GM19240 (cell line): Measurements from ENCODE around the gene LDLRAD4.

Experiments used
- DNase-seq: peaks from one replicate; pipeline ENCODE4 v3.0.0; 2011; ENCODE audit warnings: low spot score; ENCODE audit not compliant: insufficient read length

The LDLRAD4 gene

DNA sequence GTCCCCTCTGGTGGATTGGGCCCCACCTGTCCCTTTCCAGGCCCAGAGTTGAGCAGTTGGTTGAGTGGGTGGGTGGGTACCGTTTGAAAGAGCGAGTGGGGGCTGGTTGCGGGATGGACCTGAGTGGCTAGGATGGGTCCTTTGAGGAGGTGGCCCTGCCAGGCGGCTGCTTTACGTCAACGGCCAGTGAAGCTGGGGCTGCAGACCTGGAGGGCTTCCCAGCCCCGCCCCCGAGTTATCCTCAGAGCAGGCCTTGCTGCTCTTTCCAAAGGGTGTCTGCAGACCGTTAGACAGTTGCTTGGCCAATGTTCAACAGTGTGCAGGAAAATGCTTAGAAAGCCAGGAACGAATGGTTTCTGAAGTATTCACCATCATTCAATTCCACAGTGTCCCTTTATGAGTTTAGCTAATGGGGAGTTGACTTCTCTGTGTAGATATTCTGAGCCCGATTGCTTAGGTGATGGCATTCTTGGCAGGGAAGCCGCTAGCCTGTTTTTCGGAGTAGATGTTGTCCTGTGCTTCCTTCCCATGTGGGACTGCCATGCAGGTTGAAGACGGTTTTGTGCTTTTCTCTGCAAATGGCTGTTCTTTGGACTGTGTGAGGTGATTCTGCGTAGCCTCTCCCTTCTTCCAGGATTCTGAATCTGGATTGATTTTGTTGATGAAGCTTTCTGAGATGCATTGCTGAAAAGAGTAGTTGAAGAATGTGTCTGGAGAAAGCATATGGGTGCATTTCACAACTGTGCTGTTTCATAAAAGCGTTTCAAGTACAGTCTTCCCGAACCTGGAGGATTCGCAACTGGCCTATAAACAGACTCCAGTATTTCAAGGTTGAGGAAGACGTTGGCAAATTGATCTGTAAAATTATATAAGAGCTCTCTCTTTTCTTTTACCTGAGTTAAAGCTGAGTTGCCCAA lies 45.8 kb downstream of the LDLRAD4 start:
- DNase-seq = no peak

DNA sequence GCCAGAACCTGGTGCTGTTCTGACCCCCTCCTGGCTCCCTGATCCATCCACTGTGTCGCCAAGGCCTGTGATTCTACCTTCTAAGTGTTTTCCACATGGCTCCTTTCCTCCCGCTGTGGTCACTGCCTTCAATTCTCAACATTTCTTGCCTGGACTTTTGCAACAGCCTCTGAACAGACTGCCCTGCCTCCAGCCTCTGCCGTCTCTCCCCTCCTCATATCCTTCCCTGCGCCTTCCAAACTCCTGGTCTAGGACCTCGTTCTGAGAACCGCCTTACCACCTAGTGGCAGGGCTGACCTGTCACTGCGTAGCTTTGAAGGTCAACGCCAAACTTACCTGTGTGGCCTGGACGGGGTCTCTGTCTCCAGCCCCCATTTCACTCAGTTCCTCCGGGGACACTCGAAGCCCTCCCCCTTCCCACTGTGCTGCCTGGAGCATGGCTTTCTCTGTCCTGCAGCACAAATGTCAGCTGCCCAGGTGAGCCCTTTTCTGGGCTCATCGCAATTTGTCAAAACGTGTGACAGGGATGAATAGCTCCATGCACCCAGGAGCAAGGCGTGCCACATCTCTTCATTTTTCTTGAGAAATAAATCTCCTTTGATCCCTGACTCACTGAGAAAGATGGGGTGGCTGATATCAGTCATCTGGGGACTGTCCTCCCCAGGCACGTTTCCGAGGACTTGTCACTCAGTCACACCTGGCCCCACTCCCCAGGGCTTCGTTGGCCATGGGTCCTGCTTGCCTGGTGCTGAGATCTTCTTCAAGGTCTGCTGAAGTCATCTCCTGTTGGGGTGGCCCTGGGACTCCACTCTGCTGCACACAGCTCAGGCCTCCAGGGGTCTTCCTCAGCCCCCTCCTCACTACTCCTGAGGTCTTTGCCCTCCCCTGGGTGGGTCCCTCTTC lies 46.7 kb downstream of the LDLRAD4 start:
- DNase-seq = no peak

DNA sequence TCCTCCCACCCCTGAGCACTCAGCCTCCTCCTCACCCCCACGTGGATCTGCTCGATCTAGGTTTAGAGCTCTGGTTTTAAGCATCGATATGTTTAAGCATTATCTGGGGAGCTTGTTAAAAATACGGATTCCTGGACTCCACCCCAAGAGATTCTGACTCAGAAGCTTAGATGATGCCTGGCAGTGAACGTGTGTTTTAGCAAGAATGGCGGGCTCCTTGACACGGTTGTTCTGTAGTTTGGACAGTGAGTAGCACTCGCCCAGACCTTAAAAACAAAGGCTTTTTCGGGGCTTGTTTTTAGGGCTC lies 47.3 kb downstream of the LDLRAD4 start:
- DNase-seq = no peak

DNA sequence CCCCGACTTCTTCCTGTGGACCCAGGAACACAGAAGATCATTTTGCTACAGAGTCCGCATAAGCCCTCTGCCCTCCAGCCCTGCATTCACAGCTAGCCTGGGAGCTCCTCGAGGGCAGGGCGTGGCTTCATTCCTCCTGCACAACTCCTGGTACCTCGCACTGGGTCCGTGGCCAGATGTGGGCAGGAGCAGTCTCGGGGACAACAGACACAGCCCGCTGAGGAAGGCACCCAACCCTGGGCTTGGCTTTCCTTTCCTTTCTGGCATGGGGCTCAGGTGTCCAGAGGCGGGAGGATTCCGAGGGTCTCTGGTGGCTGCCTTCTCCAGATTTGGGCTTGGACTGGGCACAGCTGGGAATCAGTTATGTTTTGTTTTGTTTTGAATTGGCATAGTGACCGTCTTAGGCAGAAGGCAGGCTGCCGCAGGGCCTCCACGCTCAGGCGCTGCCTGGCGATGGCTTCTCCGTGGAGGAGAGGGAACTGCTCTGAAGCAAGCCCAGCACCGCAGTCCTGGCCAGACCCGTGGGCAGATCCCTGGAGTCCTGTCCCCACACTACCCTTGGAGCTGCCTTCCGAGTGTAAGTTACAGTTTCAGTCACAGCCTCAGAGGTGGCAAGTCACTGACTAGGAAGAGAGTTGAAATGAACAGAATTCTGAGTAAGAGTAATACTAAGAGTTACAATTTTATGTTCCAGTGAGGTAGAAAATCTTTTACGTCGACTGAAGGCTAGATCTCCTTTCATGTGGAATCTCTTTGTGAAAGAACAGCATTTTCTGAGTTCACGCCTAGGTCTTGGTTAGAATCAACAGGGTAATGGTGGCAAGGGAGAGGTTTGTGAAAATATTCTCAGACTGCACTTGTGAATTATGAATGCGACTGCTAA lies 47.9 kb downstream of the LDLRAD4 start:
- no peak for DNase-seq

DNA sequence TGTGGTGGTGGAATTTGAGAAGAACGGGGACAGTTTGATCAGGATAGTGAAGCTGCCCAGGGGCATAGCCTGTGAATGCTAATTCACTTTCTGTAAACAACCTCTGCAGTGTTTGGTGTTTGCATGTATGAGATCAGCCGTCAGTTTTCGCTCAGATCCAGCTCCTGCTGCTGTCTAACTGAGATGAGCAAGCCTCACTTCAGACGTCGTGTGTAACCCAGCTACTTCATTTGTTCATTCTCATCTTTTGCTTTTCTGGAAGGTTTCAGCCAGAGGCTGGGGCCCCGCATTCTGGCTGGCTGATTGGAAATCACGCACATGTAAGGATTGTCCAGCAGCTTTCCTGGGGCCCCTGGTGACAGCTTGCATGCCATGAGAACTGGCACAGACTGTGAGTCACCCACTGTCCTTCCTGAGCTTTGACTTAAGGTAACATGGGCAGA lies 48.9 kb downstream of the LDLRAD4 start:
- no peak for DNase-seq

DNA sequence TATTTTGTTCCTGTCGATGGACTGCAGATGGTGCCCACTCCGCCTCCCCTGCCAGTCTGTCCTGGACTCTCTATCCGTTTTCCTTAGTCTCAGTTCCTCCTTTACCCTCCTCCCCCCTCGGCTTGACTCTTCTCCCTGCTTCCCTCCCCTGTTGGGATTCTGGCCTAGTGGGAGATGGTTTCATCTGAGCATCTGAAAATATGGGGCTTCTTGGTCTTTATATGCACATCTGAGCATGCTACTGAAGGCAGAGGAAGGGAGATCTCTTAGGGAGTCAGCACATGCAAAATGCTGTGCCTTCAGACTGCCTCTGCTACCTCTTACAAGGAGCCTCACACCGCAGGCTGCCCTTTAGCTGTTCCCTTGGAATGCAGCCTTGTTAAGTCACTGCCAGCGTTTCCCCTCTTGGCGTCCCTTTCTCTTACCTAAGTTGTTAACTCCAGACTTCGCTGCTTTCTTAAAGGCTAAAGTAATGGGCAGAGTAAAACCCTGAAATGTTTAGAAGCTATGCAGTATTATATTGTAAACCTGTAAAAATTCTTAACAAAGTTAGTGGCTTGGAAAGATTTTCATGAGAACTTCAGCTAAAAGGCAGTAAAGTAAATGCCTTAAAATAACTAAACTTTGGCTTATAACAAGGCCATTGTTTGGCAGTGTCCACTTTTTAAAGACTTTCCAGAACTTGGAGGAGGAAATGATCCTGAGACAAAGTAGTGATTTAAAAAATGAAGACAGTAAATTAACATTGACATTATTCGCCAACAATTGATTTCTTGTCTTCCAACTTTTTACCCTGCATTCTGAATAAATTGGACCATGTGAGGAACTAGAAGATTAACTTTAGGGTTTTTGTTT lies 49.8 kb downstream of the LDLRAD4 start:
- no peak for DNase-seq

DNA sequence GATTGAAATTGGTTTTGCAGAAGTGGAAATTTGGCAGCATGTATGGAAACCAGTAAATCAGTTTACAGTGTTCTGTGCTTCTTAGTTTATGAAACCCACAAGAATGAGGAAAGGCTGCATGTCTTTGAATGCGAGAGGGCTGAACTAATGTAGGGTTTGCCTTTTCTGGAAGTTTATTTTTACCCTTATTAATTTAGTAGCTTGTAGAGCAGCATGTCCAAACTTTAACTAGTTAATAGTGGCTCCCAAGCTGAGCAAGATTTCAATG lies 50.4 kb downstream of the LDLRAD4 start:
- DNase-seq = no peak

DNA sequence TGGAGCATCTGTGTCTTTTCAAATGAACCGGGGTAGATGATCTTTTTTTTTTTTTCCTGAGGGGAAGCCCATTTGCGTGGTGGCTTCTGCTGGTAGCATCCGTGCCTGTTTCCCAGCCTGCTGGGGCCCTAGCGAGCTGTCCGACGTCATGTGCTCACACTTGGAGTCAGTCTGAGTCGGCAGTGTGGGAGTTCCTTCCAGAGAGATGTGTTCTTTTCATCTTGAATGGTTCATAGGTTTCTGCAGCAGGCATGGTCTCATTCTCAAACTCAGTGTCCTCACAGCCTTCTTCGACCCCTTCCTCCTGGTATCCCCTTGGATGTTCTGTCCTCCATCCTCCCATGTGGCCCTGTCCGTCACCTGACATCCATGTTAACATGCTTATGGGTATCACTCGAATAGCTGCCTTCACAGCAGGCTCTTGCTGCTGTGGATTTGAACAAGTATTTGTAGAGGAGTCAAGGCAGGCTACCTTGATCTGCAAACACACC lies 51.0 kb downstream of the LDLRAD4 start:
- DNase-seq = no peak

DNA sequence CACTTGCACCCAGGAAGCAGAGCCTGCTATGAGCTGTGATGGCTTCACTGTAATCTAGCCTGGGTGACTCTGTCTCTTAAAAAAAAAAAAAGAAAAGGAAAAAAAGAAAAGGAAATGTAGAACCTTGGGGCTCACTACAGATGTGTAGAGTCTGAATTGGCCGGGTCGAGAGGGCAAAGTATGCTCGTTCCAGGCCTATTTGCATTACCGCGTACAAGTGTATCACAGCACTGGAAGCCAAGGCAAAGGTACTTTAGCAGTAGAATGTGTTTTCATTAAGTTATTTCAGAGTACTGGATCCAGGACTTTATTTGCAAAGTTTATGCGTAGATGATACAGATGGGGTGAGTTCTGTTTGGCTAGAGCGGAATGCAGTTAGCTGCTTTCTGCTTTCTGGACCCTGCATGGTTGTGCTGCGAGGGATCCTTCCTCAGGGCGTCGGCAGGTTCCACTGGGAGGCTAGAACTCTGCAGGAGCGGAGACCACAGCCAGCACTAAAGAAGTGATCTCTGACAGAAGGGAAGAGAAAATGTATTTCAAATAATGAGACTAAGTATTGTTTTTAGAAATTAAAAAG lies 51.8 kb downstream of the LDLRAD4 start:
- DNase-seq = no peak

DNA sequence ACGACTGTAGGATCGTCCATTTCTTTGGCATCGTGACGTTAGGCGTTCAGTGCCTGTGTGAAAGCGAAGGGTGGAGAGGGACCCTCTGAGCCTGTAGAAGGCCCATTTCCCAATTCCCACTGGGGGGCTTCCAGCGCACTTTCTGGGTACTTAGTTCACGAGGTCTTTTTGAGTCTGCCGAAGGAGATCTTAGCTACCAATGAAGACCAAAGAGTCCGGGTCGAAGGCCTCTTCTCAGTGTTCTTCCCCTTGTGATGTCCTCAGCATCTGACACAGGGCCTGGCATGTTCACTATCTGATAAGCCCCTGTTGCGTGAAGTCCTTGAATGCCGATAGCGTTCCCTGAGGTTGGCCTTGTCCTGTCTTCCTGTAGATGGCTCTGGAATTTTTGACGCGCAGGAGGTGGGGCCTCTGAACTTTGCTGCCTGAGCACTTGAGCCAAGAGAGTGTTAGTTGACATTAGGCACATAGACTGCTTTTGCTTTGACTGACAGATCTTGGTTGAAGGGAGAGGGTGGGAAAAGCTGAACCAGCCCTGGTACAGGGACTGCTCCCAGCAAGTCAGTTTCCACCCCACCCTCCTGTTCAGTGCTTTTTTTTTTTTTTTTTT lies 52.8 kb downstream of the LDLRAD4 start:
- DNase-seq = no peak

DNA sequence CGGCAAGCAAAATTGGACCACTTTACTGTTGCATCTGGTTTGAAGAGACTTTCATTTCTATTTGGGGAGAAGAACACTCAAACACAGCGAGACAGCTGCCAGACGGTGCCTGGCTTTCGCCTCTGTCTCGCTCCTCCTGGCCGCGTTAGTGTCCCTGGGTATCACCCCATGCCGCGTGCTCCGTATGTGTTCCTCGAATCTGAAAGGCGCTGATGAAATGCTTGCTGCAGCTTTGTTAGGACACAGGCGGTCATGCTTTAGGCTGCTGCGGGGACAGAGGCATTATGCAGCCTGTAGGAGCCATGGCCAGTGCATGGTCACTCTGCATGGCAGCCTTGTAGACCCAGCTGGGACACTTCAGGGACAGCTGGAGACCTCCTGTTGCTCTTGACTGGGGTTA lies 53.9 kb downstream of the LDLRAD4 start:
- no peak for DNase-seq

DNA sequence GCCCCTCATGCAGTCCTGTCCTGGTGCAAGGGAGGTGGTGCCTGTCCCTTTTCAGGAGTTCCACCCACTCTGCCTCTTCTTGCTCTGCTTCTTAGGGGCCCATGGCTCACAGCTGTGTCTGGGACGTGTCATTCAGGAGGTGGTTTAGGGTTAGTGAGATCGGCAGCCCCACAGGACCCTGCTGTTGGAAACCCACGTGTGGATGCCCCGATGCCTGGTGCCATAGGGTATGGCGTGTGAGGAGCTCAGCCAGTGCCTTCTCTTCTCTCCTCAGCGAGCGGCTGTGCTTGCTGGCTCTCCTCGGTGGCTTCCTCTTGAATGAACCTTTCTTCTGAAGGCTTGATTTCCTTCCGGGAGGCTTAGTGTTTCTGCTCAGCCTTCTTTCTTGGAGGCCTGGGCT lies 55.2 kb downstream of the LDLRAD4 start:
- no peak for DNase-seq

DNA sequence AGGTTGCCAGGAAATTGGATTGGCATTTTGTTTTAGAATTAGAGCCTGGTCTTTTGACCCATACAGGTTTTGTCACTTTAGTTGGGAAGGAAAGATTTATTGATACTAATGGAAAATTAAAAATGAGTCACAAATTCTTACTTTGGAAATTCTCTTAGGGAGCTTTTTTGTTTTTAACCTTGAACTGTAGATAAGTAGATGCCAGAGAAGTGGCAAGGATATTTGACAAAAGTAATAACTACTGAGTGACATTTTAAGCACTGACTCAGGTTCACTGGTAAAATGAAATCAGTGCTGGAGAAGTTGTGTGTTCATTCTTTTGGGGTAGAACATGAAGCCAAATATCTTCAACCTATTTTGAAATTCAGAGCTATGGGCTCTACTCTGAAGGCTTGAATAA lies 56.5 kb downstream of the LDLRAD4 start:
- DNase-seq = no peak

DNA sequence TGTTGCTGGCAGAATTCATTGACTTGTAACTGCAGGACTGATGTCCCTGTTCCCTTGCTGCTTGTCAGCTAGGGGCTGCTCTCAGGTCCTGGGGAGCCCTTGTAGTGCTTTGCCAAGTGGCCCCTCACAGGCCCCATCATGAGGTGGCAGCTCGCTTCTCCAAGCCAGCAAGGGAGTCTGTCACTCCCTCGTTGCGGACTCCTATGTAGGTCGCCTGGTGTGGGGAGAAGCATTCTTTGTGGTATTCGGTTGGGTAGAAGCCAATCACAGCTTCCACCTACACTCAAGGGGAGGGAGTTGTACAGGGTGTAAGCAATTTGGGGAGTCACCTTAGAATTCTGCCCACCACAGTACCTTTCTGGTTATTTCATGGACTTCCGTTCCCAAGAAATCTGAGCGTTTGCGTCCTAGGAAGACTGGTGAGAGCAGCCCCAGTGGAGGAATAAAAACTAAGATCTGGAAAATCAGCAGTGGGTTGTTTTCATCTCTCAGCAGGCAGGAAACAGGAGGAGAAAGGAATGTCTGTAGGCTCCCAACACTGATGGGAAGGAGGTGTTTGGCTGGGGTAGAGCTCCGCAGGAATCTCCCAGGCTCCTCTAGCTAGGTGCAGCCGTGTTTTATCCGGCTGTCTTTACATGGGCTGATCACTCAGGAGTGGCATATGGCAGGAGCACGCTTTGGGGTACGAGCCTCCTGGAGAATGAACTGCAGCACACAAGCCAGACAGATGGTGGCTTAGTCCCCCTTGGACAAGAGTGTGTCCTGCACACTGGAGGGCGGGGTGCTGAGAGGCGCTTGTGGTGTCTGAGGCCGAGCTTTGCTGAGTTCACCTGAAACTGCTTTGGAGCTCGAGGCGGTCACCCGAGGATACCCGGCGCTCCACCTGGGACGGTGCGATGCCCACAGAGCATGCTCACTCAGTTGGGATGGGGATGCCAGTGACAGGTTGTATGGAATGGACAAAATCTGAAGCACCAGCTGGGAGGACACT lies 58.3 kb downstream of the LDLRAD4 start:
- DNase-seq = no peak

DNA sequence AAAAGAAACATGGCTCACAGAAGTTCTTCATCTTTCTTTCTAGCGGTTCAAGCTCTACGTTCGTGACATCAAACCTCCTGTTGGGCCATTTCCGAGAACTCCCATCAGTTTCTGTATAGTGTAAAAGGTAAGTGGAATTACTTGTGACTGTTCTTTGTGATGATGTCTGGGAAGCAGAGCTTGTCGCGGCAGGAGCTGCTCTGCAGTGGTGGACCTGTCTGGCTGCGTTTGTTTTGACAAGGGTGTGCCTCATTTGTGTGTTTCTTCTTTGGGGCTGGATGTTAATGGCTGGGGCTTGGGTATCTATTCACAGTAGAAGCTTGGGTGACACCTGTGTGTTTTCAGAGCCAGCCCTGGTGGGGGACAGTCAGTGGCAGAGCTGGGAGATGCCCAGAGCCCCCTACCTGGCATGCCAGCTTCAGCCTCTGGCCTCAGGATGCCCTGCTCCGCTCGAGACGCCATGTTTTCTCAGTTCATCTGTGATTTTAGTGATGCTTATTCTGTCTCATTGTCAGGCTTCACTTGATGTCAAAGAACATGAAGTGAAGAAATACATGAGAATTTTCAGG lies 59.6 kb downstream of the LDLRAD4 start:
- DNase-seq = no peak

DNA sequence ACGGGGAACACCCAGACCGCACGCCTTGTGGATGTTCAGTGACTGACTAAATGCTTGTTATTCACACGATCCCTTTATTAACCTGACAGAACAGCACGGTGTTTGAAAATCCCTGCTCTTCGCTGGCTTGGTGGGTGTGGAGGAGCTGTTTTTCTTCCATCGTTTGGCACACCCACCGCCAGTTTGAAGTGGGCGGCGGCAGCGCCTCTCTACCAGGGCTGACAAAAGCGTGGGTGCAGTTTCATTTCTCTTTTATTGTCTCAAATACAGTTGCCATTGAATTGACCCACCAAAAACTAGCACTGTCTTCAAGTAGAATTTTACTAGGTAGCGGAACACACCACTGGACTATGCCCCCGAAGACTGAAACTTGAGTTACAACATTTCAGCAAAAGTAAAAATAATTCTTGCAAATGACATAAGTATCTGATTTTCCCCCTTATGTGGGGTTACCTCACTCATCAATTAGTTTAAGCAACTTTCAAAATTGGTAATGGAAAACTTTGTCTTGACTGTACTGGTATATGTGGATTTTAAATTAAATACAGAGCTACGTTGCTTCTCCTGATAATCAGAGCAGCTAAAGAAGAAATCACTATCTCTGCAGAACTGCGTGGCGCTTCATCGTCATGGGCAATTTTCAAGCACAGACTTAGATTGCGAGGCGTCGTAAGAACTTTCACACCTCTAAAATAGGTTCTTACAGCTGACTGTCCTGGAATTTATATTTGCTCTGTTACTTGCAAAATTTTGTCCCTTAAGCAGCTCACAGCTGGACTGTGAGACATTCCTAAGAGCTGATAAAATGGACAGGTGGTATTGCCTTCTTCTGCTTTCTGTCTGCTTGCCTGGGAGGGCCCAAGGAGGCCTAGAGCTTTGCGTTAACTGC lies 60.9 kb downstream of the LDLRAD4 start:
- no peak for DNase-seq

DNA sequence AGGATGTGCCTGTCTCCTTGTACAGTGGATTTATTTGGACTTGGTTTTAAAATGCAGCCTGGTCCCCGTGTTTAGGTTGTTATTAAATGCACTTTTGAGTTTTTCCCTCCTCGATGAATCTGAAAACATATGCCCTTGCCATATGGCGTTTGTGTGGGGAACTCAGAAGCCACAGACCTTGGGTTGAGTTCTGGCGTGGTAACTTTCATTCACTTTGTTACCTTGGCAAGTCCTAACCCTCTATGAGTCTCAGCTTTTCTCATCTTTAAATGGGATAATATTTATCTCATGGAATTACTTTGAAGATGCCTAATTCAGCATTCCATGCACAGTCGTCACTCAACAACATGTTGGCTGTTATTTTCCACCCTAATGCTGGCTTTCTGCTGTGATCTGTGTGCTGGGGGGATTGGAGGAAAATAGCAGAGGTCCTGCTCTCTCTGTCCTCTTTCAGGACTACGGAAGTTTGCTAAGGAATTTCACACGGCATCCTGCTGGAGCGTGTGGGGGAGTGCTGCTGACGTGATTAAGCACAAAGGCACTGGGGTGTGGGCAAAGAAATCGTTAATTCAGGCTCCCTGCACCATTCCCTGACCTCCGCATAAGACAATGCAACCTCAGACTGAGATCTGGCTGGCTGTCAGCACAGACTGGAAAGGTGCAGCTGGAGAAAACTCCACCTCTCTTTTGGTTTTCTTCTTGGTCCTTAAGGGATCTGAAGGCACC lies 61.7 kb downstream of the LDLRAD4 start:
- DNase-seq = no peak
